CD4-positive, alpha-beta T cell treated with Interleukin-4 for 1 hour (primary cell): ENCODE results near the gene PSG3.
"Not testable (repeated sequence)": the region's sequence is repeated elsewhere in the genome, so short reads cannot be mapped to it uniquely, and the experiment has no call there.

Source experiments
- DNase-seq, 2 donors: peaks; one replicate each; pipeline ENCODE4 v3.0.0-alpha.2; 2020 to 2022

The PSG3 gene

GRCh38 chr19:42693760-42694350, 46.4 kb downstream of the PSG3 start:
- no peak for DNase-seq

- peak in 1 of 2 donors; percentile 18 for DNase-seq
These were observed 56.3 kb downstream of the PSG3 start for GRCh38 chr19:42683917-42684513.

- DNase-seq = not testable (repeated sequence)
These were observed 64.0 kb downstream of the PSG3 start for GRCh38 chr19:42676326-42676725.

GRCh38 chr19:42674549-42674948, 65.7 kb downstream of the PSG3 start:
- DNase-seq = not testable (repeated sequence)
